Renal cortex interstitium (tissue), 11 donors: Measurements from ENCODE around the gene DHRS12. TPM values are rescaled to one million over a fixed set of nuclear protein-coding genes. Genes with fewer than 3 reads are reported as not detected.

Experiments used
- DNase-seq, 11 donors: peaks; one replicate each; pipeline ENCODE4 v3.0.0-alpha.2; 2013; ENCODE audit warnings: low read depth in 9 of 11, low spot score in 4 of 11; ENCODE audit errors: extremely low read depth in 1 of 11
- polyA plus RNA-seq, 3 donors: library from polyadenylated mRNA; unstranded; fragments of 120-200 nt; gene quantifications; one replicate each; pipeline ENCODE4 v1.2.1, GENCODE V29; 2013; ENCODE audit not compliant: insufficient read length in 3 of 3

Gene DHRS12
- polyA plus RNA-seq, 3 donors: 16.9 to 25.4 (median 19.7) TPM

- no peak for DNase-seq
These were observed 33.1 kb downstream of the DHRS12 start for GRCh38 chr13:51770681-51771417.

GRCh38 chr13:51770160-51770559 is 33.8 kb downstream of the DHRS12 start:
- no peak for DNase-seq

GRCh38 chr13:51769455-51770127 is 34.4 kb downstream of the DHRS12 start:
- no peak for DNase-seq

- DNase-seq: no peak
These were observed 35.0 kb downstream of the DHRS12 start for GRCh38 chr13:51768976-51769375.

- DNase-seq: no peak
These were observed 35.5 kb downstream of the DHRS12 start for GRCh38 chr13:51768378-51768921.

GRCh38 chr13:51767100-51767499 is 36.9 kb downstream of the DHRS12 start:
- no peak for DNase-seq

- DNase-seq: no peak
These were observed 38.8 kb downstream of the DHRS12 start for GRCh38 chr13:51765142-51765515.

GRCh38 chr13:51764184-51765141 is 39.5 kb downstream of the DHRS12 start:
- DNase-seq: no peak

- no peak for DNase-seq
These were observed 40.5 kb downstream of the DHRS12 start for GRCh38 chr13:51763486-51763885.

GRCh38 chr13:51761643-51762350 is 42.2 kb downstream of the DHRS12 start:
- no peak for DNase-seq

GRCh38 chr13:51760592-51760991 is 43.4 kb downstream of the DHRS12 start:
- no peak for DNase-seq

GRCh38 chr13:51759240-51759639 is 44.7 kb downstream of the DHRS12 start:
- no peak for DNase-seq

GRCh38 chr13:51758691-51759090 is 45.3 kb downstream of the DHRS12 start:
- DNase-seq: no peak

- no peak for DNase-seq
These were observed 47.3 kb downstream of the DHRS12 start for GRCh38 chr13:51756651-51757050.

GRCh38 chr13:51747438-51748434 is 56.2 kb downstream of the DHRS12 start:
- DNase-seq: no peak

- DNase-seq: no peak
These were observed 57.2 kb downstream of the DHRS12 start for GRCh38 chr13:51746802-51747201.

- DNase-seq: no peak
These were observed 58.7 kb downstream of the DHRS12 start for GRCh38 chr13:51745243-51745642.

- DNase-seq: no peak
These were observed 61.4 kb downstream of the DHRS12 start for GRCh38 chr13:51742611-51743010.
